HG03575 (cell line): ENCODE data around the gene AGBL4.

ENCODE experiments used
- ATAC-seq: cut with Tn5 transposase; IDR thresholded peaks from one replicate; pipeline ENCODE4 v1.9.1; 2021; ENCODE audit not compliant: unreplicated experiment, insufficient number of reproducible peaks, low FRiP score; ENCODE audit errors: extremely low read depth

The AGBL4 gene

GRCh38 chr1:48571303-48571987 lies 1452.3 kb downstream of the AGBL4 start:
- ATAC-seq, result no peak

GRCh38 chr1:48570568-48570967 lies 1453.2 kb downstream of the AGBL4 start:
- ATAC-seq, result no peak

GRCh38 chr1:48568501-48568900 lies 1455.3 kb downstream of the AGBL4 start:
- no peak for ATAC-seq

GRCh38 chr1:48566492-48566891 lies 1457.3 kb downstream of the AGBL4 start:
- ATAC-seq, result no peak

GRCh38 chr1:48563021-48563420 lies 1460.7 kb downstream of the AGBL4 start:
- no peak for ATAC-seq

- no peak for ATAC-seq
Observed at GRCh38 chr1:48561444-48561843, 1462.3 kb downstream of the AGBL4 start.

GRCh38 chr1:48560577-48560976 lies 1463.2 kb downstream of the AGBL4 start:
- no peak for ATAC-seq

GRCh38 chr1:48560116-48560515 lies 1463.6 kb downstream of the AGBL4 start:
- no peak for ATAC-seq

GRCh38 chr1:48558366-48558765 lies 1465.4 kb downstream of the AGBL4 start:
- ATAC-seq, result no peak

GRCh38 chr1:48556186-48556850 lies 1467.4 kb downstream of the AGBL4 start:
- ATAC-seq, result no peak

GRCh38 chr1:48555271-48555670 lies 1468.5 kb downstream of the AGBL4 start:
- no peak for ATAC-seq

- ATAC-seq, result no peak
Observed at GRCh38 chr1:48552903-48553606, 1470.7 kb downstream of the AGBL4 start.

- no peak for ATAC-seq
Observed at GRCh38 chr1:48552420-48552819, 1471.3 kb downstream of the AGBL4 start.

- ATAC-seq, result no peak
Observed at GRCh38 chr1:48548985-48549384, 1474.8 kb downstream of the AGBL4 start.

- no peak for ATAC-seq
Observed at GRCh38 chr1:48547561-48548220, 1476.1 kb downstream of the AGBL4 start.

GRCh38 chr1:48543854-48544253 lies 1479.9 kb downstream of the AGBL4 start:
- no peak for ATAC-seq

- no peak for ATAC-seq
Observed at GRCh38 chr1:48540587-48540986, 1483.2 kb downstream of the AGBL4 start.

- ATAC-seq, result no peak
Observed at GRCh38 chr1:48536477-48536876, 1487.3 kb downstream of the AGBL4 start.

GRCh38 chr1:48532976-48533375 lies 1490.8 kb downstream of the AGBL4 start:
- ATAC-seq, result no peak
